GM20431 (cell line): ENCODE results near the gene CACNA1D.

Experiments
- in situ Hi-C: fragments of 300-500 bp; cut with MseI, MboI; formaldehyde crosslinking; loops from one replicate; pipeline ENCODE4 v1.15.0; 2020; ENCODE audit warnings: low sequenced_read_pairs; ENCODE audit not compliant: unreplicated experiment

CACNA1D gene

DNA sequence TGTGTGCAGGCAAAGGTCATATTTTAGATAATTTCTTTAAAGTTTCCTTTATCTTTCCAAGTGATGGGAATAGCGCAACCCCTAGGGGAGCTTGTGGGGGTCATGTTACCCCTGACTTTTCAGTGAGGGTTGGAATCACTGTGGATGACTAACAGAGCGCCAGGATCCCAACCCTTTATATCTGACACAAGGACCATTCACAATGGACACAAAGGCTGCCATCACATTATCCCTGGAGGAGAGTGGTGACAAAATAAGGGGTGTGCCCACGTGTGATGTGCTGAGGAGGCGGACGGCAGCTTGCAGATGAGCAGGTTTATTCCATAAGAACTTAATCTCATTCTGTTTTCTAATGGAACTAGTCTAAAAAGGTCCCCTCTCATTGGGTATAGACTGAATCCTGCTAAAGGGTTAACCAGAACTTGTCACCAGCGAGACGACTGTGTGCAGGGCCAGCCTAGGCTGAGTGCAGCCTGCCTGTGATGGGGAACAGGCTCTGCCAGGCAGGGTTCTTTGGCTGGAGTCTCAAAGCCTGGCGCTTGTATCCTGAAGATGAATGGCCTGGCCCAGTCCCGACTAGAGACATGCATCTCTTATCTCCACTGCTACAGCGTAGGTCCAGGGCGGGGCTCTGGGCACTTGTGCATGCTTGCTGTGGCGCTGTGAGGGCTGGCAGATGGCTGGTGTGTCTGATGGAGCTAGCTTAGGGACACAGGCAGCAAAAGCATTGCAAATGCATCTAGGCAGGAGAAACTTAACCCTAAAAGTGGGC lies 301.6 kb downstream of the CACNA1D start:
- in situ Hi-C loops = no loop called here

DNA sequence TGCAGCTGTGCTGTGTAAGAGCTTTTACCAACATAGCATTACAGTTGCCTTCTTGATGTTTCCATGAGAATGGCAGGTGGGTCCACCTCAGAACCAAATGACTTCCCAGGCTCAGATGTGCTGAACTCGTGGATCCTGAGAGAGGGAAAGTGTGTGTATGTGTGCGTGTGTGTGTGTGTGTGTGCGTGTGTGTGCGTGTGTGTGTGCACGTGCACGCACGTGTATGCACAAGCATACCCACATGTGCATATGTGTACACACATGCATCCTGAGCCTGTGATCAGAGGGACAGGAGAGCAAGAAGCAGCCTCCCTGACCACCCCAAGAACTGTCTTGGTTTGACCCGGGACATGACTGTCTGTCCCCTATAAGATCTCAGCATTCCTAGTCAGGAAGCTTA lies 303.7 kb downstream of the CACNA1D start:
- in situ Hi-C loops = no loop called here

DNA sequence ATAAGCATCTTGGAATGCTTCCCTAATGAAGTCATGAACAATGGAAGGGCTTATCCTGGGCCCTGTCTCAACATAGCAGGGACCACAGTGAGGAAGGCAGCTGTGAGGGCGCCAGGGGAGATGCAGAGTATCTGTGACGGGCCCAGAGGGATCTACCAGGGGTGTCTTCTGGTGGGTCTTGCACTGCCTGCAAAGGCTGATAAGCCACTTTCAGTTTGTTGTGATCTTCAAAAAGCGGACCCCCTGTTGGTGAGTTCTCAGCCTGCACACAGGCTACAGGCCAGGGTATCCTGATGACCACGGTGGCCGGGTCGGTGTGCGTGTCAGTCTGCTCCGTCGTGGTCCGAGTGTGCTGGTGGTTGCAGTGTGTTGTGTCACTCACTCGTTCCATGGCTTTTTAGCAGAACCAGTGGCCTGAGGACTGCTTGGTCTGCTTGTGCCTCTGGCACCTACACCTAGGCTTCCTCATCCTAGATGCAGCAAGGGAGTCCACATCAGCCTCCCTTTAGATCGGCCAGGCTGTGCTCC lies 305.0 kb downstream of the CACNA1D start:
- in situ Hi-C loops = no loop called here

DNA sequence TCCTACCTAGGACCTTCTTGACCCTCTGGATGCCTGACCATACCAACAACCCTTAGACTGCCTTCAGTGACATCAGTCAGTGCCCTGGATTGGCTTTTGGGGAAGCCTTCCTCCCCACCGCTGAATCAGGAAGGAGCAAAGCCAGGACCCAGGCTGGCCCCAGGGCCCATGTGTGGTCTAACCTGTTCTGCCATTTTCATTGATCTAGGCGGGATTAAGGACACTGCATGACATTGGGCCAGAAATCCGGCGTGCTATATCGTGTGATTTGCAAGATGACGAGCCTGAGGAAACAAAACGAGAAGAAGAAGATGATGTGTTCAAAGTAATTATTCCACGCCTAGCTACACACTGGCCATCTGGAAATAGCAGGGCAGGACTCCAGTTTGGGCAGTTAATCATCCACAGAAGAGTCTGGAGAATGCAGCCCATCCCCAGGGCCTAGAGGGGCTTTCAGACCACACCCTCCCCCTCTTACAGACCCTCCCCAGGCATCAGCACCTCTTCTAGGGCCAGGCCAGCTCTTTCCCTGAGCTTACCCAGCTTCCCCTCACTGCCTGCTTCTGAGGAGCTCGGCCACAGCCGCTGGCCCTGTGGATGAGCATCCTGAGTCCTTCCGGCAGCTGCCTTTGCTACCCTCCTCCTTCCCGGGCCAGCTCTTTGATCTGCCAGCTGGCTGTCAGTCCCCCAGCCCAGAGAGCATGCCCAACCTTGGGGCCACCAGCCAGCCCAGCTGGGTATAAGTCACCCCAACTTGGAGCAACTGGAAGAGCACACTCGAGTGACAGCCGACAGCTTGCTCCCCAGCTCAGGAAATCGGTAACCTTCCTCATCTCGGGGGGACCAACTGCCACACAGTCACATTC lies 305.9 kb downstream of the CACNA1D start:
- in situ Hi-C loops = no loop called here

DNA sequence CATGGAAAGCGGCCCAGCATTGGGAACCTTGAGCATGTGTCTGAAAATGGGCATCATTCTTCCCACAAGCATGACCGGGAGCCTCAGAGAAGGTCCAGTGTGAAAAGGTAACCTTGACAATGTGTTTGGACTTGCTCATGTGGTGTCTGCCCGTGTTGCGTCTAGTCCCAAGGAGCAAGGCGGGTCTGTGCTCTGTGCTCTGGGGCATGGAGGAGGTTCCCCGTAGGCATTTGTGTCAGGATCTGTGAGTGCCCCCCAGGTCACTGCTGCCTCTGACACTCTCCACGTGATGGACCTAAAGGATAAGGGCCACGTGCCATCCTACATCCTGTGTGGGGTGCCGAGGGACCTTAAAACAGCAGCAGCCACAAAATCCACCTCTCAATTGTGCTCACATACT lies 306.9 kb downstream of the CACNA1D start:
- in situ Hi-C loops = no loop called here

DNA sequence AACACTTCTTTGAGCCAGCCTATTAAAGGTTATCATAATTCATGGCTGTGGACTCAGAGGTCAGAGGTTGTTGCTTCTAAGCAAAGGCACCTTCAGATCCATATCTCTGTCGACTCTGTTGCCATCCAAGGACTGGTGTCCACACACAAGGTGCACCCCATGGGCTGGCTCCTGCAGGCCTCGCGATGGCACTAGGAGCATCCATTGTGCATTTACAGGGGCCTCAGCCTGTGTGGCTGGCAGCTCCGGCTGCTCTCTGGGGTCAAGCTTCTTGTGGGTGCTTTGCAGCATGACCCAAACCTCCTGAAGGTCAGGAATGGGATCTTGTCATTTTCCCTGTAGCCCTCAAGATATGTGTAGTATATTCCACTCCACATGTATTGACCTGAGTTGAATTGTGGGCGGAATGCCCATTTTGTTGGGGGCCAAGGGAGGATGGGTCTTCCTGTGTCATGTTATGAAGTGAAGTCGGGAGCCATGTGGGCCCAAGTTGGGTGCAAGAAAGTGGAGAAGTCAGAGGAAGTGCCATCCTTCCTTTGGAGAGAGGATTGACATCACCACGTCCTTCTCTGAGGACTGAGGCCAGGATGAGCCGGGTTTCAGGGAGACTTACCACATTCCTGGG lies 308.0 kb downstream of the CACNA1D start:
- in situ Hi-C loops = no loop called here

DNA sequence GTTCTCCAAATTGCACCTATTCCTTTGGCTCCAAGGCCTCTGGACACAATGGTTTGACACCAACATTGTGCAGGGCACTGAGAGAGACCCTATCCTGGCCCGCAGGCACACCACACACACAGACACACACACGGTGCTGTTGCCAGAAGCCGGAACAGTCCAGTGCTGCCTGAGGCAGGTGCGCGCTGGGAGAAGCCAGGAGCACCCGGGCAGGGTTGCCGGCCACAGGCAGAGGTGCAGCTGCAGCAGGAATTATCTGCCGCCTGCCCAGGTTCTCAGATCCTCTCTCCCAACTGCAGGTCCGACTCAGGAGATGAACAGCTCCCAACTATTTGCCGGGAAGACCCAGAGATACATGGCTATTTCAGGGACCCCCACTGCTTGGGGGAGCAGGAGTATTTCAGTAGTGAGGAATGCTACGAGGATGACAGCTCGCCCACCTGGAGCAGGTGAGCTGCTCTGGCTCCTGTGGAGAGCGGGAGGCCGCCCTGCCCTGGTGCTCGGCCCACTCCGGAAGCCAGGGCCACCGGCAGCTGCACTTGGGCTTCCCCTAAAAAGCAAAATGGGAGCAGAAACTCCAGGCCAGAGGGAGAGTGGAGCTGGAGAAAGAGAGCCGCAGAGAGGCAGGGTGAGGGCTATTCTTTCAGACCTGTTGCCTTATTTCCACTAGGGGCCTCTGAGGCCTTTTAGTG lies 308.9 kb downstream of the CACNA1D start:
- in situ Hi-C loops = no loop called here

DNA sequence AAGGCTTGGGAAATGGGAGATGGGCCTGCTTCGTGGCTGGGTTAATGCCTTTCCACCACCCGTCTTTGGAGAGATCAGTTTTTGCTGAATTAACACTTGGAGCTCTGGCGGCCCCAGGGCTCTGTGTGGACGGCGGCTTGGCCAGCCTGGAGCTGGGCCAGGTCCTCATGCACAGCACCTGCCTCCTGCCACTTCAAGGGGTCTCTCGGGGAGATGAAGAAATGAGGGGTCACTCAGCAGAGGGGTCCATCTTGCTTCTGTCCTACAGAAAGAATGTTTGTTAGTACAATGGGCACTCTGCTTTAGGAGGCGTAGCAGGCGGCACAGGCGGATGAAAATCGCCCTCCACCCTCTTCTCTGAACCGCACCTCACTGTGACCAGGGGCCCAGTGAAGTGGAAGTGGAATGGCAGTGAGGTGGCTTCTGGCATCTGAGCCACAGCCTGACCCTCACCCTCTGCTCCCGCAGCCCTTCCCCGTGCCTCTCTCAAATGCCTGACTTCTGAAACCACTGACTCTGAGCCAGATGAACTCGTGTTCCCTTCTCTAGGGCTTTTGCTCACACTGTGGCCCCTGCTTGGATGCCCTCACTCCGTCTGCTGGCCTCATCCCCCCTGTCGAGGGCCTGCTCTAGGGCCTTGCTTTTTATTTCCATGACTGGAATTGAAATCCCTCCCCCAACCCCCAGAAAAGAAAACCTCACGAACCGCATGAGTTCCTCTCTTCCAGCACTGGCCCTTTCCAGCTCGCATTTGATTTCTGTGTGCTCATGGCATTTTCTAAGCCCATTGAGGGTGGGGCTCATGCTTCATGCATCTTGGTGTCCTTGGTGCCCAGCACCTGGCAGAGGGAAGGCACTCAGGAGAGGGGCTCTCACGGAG lies 309.6 kb downstream of the CACNA1D start:
- in situ Hi-C loops = no loop called here

DNA sequence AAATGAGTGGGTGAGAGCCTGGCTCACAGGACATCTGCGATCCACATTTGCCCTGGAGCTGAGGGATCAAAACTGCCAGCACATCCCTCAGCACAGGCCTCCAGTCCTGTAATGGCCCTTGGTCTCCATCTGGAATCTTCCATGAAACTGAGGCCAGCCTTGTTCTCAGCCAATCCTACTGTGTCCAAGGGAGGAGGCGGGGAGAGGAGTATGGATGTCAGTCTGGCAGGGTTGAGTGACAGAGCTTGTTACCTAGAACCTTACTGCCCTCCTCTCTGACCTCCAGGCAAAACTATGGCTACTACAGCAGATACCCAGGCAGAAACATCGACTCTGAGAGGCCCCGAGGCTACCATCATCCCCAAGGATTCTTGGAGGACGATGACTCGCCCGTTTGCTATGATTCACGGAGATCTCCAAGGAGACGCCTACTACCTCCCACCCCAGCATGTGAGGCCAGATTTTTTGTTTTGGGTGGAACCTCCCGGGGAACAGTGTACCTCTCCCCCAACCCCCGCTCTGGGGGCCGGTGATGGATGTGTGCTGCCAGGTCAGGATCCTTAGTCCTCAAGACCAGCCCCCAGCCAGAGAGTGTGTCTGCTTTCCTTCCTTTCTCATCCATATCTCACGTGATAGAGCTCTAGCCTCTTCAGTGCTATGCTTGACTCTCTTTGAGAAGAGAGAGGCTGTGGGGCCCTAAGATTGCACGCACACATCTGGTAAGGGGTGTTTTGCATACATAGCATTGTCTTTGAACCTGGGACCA lies 310.5 kb downstream of the CACNA1D start:
- in situ Hi-C loops = no loop called here

DNA sequence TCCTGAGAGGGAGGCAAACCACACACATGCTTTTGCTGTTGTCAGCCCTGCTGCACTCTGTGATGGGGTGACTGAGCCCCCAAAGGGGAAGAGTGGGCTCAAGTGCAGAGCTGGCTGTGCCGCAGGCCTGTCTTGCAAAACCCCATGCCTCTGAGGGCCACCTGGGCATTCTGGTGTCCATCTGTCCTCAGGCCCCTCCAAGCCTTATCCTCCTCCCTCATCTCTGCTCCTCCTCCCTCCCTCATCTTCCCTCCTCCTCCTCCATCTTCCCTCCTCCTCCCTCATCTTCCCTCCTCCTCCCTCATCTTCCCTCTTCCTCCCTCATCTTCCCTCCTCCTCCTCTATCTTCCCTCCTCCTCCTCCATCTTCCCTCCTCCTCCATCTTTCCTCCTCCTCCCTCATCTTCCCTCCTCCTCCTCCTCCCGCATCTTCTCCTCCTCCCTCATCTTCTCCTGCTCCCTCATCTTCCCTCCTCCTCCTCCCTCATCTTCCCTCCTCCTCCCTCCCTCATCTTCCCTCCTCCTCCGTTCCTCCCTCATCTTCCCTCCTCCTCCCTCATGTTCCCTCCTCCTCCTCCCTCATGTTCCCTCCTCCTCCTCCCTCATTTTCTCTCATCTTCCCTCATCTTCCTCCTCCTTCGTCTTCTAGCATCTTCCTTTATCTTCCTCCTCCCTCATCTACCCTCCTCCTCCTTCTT lies 311.2 kb downstream of the CACNA1D start:
- in situ Hi-C loops = no loop called here

DNA sequence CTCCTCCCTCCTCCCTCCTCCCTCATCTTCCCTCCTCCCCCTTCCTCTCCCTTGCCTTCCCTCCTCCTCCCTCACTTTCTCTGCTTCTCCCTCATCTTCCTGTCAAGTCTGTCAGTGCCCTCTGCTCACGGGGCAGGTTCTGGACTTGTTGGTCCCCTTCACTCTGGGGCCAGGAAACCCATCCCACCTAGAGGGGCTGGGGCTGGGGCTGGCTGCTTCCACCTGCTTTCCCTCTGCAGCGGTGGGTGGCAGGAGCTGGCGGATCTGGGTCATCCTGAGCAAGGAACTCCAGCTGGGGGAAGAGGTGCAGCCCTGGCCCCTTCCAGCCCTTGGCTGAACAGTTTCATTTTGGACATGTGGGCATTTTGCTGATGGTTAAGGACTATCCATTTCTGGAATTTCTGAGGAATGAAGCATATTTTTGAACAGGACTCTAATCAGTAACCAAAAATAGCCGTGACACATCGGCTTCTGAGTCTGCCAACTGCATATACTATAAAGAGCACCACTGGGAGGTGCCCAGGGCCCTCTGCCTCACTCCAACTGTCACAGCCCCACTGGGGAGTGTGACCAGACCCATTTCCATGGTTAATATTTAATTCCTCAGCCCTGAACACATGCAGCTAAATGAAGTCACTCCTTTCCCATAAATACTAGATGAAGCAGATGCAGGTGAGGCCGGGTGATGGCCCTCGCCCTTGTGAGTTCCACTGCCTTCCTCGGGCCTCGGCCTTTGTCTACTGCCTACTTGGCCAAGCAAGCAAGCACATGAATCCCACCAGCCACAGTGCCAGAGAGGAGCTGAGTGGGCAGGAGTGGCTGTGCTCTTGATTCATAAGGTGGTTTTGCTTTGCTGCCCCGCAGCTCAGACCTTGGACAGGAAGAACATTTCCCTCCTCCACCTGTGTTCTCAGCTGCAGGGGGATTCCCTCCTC lies 312.0 kb downstream of the CACNA1D start:
- in situ Hi-C loops = no loop called here

DNA sequence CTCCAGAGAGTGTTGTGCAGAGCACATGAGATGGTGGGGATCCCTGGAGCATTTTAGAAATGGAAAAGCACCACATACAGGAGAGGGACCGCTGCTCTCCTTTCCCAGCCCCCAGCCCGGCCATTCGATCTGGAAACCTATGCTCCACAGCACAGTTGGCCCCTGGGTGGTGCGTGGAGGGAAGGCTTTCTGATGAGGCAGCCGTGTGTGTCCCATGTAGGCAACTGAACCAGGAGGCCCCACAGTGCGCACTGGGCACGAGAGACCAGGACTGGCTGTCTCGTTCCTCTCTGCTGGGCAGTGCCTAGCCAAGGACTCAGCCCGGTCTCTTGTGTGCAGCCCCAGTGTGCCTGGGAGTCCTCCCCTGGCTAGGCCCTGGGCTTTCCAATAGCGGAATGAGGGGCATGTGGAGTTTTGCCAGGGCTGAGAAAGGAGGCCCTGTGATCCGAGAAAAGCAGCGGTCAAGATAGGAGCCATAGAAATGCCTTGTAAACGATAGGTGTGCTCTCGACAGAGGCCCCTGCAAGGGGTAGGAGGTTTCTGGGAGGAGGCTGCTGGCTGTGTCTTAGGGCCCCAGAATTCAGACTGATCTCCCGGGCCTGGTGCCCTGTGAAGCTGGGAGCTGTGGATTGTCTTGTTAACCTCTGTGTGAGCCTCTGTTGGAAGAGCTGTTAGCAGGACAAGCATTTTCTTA lies 312.9 kb downstream of the CACNA1D start:
- in situ Hi-C loops = no loop called here

DNA sequence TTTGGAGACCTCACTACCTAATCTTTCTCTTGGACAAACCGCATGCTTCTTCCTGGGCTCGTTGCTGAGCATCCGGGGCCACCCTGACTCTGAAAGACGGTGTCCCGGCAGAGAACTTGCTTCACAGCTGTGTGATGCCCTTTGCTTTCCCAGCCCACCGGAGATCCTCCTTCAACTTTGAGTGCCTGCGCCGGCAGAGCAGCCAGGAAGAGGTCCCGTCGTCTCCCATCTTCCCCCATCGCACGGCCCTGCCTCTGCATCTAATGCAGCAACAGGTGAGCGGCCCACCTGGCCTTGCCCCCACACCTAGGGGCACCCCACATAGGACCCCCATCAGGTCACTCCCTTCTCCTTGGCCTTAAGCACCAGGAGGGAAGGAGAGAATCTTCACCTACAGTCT lies 314.1 kb downstream of the CACNA1D start:
- in situ Hi-C loops = no loop called here

DNA sequence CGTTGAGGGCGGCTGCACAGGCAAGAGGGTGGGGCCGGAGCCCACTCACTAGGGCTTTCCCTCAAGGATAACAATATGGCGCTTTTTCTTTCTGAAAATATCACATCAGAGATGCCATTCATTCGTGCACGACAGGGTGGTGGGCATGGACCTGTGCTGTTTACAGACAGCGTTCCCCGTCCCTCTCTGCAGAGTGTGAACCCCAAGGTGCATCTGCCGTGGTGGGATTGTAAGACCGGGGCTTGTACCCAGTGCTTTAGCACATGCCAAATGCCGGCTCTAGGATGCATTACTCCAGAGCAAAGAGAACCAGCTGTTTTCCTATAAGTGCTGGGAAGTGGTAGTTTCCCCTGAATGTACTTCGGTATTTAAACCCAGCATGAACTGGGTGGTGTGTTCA lies 314.9 kb downstream of the CACNA1D start:
- in situ Hi-C loops = no loop called here

DNA sequence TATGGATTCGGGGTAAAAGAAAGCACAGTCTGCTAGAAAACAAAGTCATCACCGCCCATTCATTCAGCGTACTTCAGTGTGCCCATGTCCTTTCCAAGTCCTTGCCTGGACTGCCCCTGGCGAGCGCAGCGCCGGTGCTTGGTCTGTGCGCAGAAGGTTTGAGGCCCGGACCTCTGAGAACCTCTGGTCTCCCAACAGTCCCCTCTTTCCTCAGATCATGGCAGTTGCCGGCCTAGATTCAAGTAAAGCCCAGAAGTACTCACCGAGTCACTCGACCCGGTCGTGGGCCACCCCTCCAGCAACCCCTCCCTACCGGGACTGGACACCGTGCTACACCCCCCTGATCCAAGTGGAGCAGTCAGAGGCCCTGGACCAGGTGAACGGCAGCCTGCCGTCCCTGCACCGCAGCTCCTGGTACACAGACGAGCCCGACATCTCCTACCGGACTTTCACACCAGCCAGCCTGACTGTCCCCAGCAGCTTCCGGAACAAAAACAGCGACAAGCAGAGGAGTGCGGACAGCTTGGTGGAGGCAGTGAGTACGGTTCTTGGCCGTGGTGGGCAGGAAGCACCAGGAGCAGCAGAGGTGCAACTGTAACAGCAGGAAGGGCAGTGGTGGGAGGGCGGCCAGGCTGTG lies 315.5 kb downstream of the CACNA1D start:
- in situ Hi-C loops = no loop called here
